Measurements from ENCODE around the gene CD82.
A peak's percentile ranks its signal among the peaks of the same experiment; 100 is the strongest.

The CD82 gene

GRCh38 chr11:44601471-44602370 lies 36.3 kb downstream of the CD82 start:
- DNase-seq (ENCODE audit: low read depth), result no peak

GRCh38 chr11:44602891-44603310 lies 37.4 kb downstream of the CD82 start:
- DNase-seq (ENCODE audit: low read depth), result no peak

- no peak for DNase-seq (ENCODE audit: low read depth)
Measured at GRCh38 chr11:44604171-44604581, 38.7 kb downstream of the CD82 start.

DNA sequence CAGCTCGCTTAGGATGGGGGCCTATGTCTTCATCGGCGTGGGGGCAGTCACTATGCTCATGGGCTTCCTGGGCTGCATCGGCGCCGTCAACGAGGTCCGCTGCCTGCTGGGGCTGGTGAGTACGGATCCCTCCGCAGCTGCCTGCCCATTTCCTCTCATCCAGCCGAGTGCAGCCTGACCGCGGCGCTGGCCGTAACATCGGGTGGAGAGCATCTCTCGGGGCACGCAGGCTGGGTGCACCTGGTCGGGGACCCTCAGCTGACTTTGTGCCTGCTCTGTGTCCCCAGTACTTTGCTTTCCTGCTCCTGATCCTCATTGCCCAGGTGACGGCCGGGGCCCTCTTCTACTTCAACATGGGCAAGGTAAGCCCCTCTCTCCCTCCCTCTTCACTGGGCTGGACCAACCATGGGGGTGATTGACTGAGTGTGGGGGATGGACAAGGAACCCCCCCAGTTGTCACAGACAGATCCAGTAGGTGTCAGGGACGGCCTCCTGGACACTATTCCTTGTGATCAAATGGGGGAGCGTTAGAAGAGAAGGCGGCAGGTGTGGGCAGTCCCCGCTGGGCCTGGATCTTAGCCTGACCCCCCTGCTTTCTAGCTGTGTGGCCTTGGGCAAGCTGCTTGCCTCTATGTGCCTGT lies 39.7 kb downstream of the CD82 start:
- no peak for DNase-seq (ENCODE audit: low read depth)

- DNase-seq (ENCODE audit: low read depth), result no peak
Measured at GRCh38 chr11:44605965-44606364, 40.5 kb downstream of the CD82 start.

DNA sequence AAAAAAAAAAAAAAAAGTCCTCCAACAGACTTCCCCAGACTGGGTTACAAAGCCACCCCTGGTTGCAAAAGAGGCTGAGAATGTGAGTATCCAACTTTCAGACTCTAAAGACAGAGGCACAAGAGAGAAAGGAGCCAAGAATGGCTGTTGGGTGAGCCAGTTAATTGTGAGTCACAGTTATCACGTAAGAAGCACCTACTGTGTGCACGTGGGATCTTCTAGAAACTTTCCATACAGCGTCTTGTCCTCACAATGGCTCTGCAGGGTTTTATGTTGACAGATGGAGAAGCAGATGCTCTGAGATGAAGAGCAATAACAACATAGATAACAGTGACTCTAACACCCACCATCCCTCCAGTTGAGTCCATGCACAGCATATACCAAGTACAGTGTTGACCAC lies 41.0 kb downstream of the CD82 start:
- no peak for DNase-seq (ENCODE audit: low read depth)

- DNase-seq (ENCODE audit: low read depth), result peak; percentile 23
Measured at GRCh38 chr11:44607319-44607962, 42.0 kb downstream of the CD82 start.

DNA sequence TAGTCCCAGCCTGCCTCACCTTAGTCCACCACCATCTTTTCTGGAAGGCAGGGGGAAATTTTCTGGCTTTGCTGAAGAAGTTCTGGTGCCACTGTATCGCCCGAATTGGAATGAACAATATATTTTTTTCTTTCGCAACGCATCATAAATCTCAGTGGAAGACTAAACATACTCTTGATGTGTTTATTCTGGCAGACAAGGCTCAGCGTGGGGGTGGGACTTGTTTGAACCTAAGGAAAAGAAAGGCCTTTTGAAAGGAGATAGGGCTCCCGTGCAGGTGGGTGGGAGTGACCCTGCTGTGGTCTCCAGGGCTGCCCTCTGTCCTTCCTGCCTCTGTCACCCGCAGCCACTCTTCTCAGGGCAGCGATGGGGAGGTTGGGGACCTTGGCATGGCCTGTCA lies 42.5 kb downstream of the CD82 start:
- no peak for DNase-seq (ENCODE audit: low read depth)

- DNase-seq (ENCODE audit: low read depth), result no peak
Measured at GRCh38 chr11:44608651-44608990, 43.2 kb downstream of the CD82 start.

DNA sequence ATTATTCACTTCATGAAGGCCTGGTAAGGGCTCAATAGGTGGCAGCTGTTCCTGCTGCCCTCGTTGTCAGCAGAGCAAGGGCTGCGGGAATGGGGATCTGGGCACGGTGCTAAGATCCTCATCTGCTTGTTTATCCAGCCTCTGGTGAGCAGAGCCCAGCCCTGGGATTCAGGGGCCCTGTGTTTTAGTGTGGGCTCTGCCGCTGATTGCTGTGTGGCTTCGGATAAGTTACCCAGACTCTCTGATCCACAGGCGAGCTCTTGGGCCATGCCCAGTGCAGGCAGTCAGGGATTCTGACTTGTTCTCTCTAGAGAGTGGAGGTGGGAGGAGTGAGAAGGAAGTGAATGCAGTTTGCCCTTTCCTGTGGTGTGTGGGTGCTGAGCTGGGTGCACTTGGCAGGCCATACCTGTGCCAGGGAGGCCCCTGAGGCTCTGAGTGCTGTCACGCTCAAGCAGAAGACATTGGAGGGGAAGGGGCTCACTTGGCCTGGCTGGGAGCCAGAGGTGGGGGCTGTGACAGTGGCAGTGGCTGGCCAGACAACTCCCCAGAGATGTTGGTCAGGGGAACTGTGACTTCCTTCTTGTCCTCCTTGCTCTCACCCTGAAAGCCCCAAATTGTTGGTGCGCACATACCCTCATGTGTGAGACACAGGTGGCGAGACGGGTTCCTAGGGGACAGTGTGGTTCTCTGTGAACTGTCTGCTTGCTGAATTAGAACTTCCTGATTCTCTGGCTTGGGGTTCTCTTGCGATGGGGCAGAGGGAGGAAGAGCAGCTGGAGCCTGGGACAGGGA lies 43.7 kb downstream of the CD82 start:
- no peak for DNase-seq (ENCODE audit: low read depth)

DNA sequence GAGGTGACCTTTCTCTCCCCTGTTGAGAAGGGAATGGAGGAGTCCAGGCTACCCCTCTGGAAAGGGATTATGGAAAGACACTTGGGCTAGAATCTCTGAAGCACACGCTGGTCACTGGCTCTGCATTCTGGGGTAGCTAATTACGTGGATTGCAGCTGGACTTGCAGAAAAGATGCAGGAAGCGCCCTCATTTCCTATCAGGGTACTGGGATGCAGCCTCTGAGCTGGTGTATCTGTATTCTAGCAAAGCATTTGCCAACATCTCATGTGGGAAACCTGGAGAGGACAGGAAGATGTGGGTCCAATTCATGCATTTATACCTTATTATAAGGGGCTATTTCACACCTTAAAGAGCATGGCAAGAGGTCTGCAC lies 44.3 kb downstream of the CD82 start:
- DNase-seq (ENCODE audit: low read depth), result no peak

DNA sequence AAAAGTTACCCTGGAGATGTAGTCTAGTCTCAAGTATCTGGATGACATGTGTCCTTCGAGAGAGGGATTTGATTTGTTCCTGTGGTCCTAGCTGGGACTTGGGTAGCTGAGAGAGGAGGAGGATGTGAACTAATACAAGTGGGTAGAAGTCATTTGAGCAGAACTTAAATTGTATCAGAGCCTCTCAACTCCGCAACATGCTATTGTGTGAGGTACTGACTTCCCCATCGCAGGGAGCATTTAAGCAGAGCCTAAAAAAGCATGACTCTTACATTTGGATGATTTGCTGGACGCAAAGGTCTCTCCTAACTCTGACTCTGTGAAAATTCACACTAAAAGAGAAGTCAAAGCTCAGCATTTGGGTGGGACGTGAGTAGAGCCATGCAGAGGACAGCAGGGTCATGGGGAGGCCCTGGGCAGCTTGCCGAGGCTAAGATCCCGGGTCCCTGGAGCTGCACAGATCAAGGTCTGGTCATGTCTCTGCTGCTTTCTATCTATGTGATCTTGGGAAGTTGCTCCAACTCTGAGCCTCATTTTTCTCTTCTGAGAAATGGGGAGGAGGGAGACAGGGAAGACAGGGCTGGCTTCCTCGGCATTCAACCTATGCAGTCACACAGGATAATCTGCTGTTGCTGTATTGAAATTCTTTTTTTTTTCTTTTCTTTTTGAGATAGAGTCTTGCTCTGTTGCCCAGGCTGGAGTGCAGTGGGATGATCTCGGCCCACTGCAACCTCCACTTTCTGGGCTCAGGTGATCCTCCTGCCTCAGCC lies 44.9 kb downstream of the CD82 start:
- no peak for DNase-seq (ENCODE audit: low read depth)

DNA sequence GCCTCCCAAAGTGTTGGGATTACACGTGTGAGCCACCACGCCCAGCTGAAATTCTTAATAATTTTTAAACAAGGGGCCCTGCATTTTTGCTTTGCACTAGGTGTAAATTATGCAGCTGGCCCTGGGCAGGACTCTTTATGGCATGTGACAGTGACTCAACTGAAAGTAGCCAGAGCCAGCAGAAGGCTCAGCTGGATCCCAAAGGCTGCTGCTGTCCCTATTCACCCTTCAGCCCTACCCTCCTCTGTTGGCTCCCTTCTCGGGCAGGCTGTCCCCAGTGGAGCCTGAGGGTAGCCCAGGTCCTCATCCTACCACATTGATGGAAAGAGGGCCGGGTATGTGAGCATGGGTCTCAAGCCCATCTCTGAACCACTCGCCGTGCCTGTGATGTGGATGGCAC lies 45.6 kb downstream of the CD82 start:
- no peak for DNase-seq (ENCODE audit: low read depth)

DNA sequence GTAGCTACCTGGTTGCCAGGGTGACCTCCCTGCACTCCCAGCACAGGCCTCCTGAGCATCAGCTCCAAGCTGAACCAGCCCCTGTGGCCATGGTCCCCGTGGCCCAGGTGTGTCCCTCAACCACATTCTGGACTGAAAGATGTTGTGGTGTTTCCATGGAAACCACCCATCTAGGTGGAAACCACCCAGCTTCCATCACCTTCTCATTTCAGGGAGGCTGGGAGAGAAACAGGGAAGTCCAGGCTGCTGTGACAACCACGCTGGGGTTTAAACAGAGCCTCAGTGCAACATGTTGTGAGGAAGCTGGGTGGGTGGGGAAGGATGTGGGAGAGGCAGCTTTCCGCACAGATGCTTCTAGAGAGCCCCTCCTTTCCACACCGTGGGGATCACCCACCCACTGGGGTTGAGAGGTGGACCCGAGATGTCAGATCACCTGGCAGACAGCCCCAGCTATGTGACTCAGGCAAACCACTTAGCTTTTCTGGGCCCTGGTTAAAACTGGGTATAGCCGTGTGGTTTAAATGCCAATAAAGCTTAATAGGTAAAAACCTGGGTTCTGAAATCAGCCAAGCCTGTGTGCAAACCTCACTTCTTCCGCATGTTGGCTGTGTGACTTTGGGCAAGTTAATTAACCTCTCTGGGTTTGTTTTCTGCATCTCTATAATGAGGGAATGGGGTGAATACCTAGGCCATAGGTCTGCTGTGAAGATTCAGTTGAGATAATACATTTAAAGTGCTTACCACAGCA lies 46.4 kb downstream of the CD82 start:
- DNase-seq (ENCODE audit: low read depth), result no peak

DNA sequence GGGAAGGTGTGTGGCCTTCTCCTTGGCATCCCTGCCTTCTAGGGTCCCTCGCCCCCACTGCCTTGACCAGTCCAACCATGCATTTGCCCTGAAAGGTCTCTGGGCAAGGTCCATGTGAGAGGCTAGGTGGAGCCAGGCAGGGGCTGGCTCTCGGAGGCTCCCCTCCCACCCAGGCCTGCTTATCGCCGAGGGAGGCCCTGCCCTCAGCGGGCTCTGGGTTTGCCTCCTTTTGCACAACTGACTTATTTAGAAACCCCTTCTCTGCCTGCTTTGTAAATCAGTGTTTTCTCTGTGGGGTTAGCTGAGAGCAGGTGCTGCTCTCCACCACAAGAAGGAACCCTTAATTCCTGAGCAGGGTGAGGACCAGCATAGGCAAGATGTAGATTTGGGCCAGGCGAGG lies 47.7 kb downstream of the CD82 start:
- no peak for DNase-seq (ENCODE audit: low read depth)

GRCh38 chr11:44614281-44614775 lies 48.9 kb downstream of the CD82 start:
- no peak for DNase-seq (ENCODE audit: low read depth)

GRCh38 chr11:44615041-44615755 lies 49.7 kb downstream of the CD82 start:
- DNase-seq (ENCODE audit: low read depth), result no peak

- no peak for DNase-seq (ENCODE audit: low read depth)
Measured at GRCh38 chr11:44615913-44616791, 50.7 kb downstream of the CD82 start.

All from HS-5 (cell line).